ENCODE results near the gene ENTPD3.
"Not testable (repeated sequence)": the region's sequence is repeated elsewhere in the genome, so short reads cannot be mapped to it uniquely, and the experiment has no call there.

ENTPD3 gene

DNA sequence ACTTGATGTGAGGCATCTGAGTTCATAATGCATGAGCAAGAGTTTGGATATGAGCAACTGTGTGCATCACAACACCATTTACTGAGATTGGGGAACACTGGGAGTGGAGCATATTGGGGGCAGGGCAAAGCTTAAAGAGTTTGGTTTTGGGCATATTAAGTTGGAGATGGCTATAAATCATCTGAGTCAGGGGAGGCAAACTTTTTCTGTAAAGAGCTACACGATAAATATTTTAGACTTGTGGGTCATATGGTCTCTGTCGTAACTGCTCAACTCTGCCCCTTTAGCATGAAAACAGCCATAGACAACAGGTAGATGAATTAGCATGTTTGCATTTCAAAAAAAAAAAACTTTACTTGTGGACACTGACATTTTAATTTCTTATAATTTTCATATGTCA lies 20.0 kb downstream of the ENTPD3 start:
- DNase-seq, result no peak

GRCh38 chr3:40407611-40408010 lies 20.6 kb downstream of the ENTPD3 start:
- DNase-seq, result no peak

GRCh38 chr3:40414270-40414669 lies 27.3 kb downstream of the ENTPD3 start:
- DNase-seq, result no peak

DNA sequence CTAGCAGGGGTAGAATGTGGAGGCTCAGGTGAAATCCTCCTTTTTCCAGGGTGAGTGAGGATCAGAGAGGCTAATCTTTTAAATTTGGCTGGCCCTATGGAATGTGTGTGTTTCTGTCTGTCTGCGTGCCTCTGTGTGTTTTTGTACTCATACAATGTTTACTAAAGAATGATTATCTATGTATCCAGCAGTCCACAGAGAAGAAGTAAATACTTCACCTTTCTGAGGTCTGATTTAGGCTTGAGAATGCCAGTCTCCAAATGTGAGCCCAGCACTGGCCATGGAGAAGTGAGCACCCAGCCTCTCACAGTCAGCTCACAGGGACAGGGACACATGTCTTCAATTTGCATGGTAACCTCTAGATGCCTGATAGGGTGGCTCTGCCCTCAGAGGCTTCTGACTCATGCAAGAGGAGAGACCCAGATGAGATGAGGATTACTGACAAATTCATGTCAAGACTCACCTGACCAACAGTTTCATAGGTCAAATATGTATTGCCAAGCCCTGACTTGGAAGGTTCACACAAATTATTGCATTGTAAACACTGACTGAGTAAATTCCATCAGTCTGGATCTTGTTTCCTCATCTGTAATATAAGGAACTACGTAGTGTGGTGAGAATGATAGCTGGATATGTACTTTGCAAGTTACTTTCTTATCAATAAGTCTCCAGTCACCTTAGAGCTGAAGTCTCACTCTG lies 31.0 kb downstream of the ENTPD3 start:
- no peak for DNase-seq

GRCh38 chr3:40422861-40423260 lies 35.9 kb downstream of the ENTPD3 start:
- DNase-seq, result no peak

- DNase-seq, result no peak
Measured at GRCh38 chr3:40427045-40427669, 40.2 kb downstream of the ENTPD3 start.

- no peak for DNase-seq
Measured at GRCh38 chr3:40432793-40433192, 45.8 kb downstream of the ENTPD3 start.

GRCh38 chr3:40437889-40438288 lies 50.9 kb downstream of the ENTPD3 start:
- no peak for DNase-seq

DNA sequence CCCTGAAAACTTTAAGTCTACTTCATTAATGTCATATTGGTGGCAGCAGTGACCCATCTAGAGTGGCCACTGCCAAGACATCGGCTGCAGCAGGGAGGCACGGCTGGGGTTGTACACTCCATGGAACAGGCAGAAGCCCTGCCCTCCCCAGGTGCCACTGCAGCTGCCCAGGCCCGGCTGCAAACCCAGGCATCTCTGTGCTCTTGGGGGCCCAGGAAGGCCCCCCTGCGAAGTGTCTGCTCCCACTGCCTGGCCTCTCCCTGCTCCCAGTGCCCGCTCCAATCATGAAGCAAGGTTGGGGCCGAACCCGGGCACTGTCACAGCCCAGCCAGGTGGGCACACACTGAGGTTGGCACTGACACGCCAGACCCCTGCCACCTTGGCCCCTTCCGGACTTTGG lies 58.1 kb downstream of the ENTPD3 start:
- no peak for DNase-seq

DNA sequence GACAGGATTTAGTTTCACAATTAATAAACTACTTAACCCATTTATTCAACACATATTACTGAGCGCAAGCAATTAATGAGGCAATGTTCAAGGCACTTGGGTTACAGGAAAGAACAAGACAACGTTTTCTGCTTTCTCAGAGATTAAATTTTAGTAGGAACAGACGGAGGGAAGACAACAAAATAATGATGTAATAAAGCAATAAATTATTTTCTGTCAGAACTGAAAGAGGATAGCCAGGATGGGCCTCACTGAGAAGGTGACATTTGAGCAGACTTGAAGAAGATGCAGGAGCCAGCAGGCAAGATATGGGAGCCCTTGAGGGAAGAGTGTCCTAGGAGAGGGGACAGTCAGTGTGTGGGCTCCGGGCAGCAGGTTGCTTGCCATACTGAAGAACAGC lies 58.9 kb downstream of the ENTPD3 start:
- DNase-seq, result no peak

- DNase-seq, result no peak
Measured at GRCh38 chr3:40450438-40450837, 63.5 kb downstream of the ENTPD3 start.

DNA sequence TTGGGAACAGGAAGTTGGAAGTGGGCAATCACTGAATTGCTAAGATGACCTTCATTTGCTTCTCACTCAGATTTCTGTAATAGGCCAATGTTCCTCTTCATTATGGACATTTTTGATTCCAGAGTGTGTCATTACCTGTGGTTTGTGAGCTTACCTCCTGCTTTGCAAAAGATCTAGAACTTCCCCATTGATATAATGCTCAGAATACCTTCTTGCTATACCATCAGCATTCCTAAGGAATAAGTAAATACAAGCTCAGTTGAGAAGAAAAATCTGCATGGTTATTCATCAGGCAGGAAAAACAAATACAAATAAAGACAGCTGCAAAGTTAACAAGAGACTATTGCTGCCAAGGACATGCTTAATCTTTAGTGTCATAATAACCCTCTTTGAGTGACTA lies 64.6 kb downstream of the ENTPD3 start:
- no peak for DNase-seq

DNA sequence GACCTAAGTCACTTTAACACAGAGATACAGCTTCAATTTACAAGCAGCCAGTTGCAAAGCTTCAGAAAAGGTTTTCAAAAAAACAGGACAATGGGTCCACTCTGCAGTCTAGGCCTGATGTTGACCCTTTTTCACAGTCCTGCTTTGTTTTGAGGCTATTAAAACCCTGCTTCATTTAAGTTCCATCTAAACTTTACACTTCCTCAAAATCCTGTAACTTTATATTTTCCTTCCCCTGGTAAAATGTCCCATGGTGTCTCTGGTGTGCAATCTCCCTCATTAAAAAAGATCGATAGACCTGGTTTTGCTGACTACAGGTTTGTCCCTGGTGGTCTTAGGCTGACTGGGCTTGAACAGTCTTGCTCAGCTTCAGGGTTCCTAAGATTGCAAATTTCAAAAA lies 65.1 kb downstream of the ENTPD3 start:
- DNase-seq, result no peak

DNA sequence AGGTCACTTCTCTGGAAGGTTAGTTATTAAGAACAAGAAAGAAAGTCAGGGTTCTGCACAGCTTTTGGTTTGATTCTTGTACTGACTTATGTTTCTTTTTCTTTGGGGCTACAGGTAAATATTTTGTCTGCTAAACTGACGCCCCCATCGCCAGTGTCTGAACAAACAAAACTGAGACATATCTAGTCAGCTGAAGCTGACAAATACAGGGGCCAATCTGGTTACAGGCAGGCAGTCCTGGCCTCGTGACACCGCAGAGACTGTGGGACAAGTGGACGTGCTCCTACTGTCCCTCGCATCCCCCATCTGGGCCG lies 65.5 kb downstream of the ENTPD3 start:
- no peak for DNase-seq

DNA sequence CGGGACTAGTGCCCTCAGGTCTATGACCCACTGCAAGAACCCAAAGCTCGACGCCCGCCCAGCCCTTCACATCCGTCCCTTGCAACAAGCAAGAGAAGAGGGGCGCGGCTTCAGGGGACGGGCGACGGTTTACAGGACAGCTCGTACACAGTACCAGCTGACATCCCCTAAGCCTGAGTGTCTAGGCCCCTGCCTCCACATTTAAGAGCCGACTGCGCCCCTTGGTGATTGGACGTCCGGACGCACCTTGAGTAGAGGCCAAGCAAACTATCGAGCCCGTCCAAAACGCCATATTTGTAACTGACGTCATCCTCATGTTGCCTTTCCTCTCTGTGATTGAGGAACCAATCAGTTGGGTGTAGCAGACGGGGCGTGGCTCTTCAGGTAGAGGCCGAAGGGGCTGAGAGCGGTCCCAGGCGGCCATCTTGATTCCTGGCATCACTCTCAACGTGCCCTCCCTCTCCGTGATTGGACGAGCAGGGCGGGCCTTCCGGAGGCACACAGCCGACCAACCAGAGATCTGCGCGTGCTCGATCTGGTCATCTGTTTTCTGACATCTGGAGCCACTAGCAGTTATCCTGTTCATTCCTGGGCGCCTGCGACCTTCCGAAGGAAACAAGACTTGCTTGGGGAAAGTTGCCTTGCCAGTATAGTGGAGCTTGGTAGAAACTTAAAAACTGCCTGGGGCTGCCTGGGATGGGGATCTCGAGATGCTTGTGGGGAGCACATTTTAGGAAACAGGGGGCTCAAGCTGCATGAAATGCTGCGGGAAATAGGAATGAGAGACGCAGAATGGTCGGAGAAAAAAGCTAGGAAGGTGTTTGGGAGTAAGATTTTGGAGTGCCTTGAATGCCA lies 66.1 kb downstream of the ENTPD3 start:
- peak; percentile 97 for DNase-seq

DNA sequence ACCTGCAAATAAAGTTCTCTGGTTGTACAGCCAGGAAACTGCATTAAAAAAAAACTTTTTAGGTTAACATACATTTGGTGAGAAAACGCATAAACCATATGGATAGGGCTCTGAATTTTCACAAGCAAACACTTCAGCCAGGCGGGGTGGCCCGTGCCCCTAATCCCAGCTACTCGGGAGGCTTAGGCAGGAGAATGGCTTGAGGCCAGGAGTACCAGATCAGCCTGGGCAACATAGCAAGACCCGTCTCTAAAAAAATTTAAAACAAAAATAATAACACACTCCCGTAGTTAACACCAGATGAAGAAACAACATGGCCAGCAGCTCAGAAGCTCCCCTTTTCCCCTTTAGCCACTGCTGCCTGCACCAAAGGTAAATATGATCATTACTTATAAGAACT lies 66.9 kb downstream of the ENTPD3 start:
- DNase-seq, result no peak

DNA sequence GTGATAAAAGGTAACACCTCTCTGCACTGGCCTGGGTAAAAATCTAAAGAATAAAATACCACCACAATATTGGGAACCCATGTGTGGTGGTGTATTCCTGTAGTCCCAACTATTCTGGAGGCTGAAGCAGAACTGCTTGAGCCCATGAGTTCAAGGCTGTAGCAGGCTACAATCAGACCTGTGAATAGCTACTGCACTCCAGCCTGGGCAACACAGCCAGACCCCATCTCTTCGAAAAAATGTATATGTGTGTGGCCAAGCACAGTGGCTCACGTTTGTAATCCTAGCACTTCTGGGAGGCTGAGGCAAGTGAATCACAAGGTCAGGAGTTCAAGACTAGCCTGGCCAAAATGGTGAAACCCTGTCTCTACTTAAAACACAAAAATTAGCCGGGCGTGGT lies 68.3 kb downstream of the ENTPD3 start:
- no peak for DNase-seq

- no peak for DNase-seq
Measured at GRCh38 chr3:40456279-40456939, 69.4 kb downstream of the ENTPD3 start.

GRCh38 chr3:40456940-40457823 lies 70.2 kb downstream of the ENTPD3 start, which contains the start of gene RPL14:
RPL14 (plus strand) TSS chr3:40457339; CDS start chr3:40457472, 133 bp downstream.
- peak; percentile 84 for DNase-seq

GRCh38 chr3:40458473-40458872 lies 71.5 kb downstream of the ENTPD3 start:
- no peak for DNase-seq

DNA sequence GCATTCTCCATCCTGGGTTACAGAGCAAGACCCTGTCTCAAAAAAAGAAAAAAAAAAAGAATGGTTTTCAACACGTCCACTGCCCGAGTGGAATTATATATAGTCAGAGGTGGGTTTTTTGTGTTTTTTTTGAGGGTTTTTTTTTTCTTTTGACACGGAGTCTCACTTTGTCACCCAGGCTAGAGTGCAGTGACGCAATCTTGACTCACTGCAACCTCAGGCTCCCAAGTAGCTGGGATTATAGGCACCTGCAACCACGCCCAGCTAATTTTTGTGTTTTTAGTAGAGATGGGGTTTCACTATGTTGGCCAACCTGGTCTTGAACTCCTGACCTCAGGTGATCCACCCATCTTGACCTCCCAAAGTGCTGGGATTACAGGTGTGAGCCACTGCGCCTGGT lies 73.5 kb downstream of the ENTPD3 start:
- not testable (repeated sequence) for DNase-seq

GRCh38 chr3:40461161-40461560 lies 74.2 kb downstream of the ENTPD3 start:
- DNase-seq, result peak; percentile 3

All from GF-D8 (cell line).